ENCODE data around the gene GRID1.

GRID1 gene

DNA sequence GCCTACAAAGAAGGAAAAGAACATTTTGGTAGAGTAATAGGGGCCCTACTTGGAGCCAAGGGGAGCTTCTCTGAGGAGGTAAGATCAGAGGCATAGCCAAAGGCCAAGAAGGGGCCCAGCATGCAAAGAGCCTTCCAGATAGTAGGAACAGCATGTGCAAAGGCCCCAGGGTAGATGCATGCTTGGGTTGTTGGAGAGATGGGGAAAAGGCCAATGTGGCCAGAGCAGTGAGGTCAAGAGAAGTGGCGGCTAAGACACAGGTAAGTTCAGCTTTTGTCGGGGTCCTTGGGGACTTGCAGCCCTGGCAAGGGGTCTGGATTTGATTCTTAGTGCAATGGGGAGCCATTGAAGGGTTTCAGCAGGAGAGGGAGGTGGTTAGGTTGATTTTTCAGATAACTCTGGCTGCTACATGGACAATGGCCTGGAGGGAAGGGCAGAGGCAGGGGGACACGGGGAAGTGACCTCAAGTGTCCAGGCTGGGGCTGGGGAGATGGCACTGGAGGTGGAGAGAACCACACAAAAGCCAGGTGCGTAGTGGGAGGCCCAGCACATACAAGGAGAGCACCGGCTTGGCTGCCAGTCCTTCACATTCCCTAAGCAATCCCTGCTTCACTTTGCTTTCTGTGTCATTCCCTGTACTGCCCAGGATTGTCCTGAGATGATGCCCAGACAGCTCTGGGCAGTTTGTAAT is 16.5 kb downstream of the GRID1 start:
- no peaks in the 10 kb centered on the region for H3K9me3 ChIP-seq (ENCODE audit: insufficient read depth, low read length)
- no peak for DNase-seq (ENCODE audit: low read depth, low spot score)
- no peak overlapping the region for H3K9ac ChIP-seq (ENCODE audit: insufficient read length, low read depth)
- H3K4me3 ChIP-seq (ENCODE audit: insufficient read length, low read depth): no peak overlapping the region
- TF ChIP-seq SUZ12 (IDR thresholded peaks at IDR 0.05; ENCODE audit: extremely low read depth, insufficient read depth, insufficient read length): no peak
- no peak for TF ChIP-seq YY1 (IDR thresholded peaks at IDR 0.05; ENCODE audit: insufficient read depth, insufficient read length)
- no peak for TF ChIP-seq ZNF274 (IDR thresholded peaks at IDR 0.05; ENCODE audit: low read depth, low read length)
- no peaks in the 10 kb centered on the region for H3K36me3 ChIP-seq (ENCODE audit: insufficient read depth, insufficient read length, low read length)
- H3K27me3 ChIP-seq (ENCODE audit: insufficient read depth, insufficient read length): no peaks in the 10 kb centered on the region
- H3K4me1 ChIP-seq (ENCODE audit: insufficient read depth, insufficient read length): peaks cover 19% of the 10 kb centered on the region

GRCh38 chr10:86349474-86349873 is 17.1 kb downstream of the GRID1 start:
- H3K36me3 ChIP-seq (ENCODE audit: insufficient read depth, insufficient read length, low read length): no peaks in the 10 kb centered on the region
- no peaks in the 10 kb centered on the region for H3K9me3 ChIP-seq (ENCODE audit: insufficient read depth, low read length)
- no peak for TF ChIP-seq ZNF274 (IDR thresholded peaks at IDR 0.05; ENCODE audit: low read depth, low read length)
- no peak for TF ChIP-seq SUZ12 (IDR thresholded peaks at IDR 0.05; ENCODE audit: extremely low read depth, insufficient read depth, insufficient read length)
- no peak for TF ChIP-seq YY1 (IDR thresholded peaks at IDR 0.05; ENCODE audit: insufficient read depth, insufficient read length)

GRCh38 chr10:86348321-86349210 is 18.0 kb downstream of the GRID1 start:
- H3K27me3 ChIP-seq (ENCODE audit: insufficient read depth, insufficient read length): no peaks in the 10 kb centered on the region
- TF ChIP-seq ZNF274 (IDR thresholded peaks at IDR 0.05; ENCODE audit: low read depth, low read length) (no peak), YY1 (IDR thresholded peaks at IDR 0.05; ENCODE audit: insufficient read depth, insufficient read length) (no peak), SUZ12 (IDR thresholded peaks at IDR 0.05; ENCODE audit: extremely low read depth, insufficient read depth, insufficient read length) (no peak)
- DNase-seq (ENCODE audit: low read depth, low spot score): no peak
- no peaks in the 10 kb centered on the region for H3K9me3 ChIP-seq (ENCODE audit: insufficient read depth, low read length)
- H3K4me3 ChIP-seq (ENCODE audit: insufficient read length, low read depth): no peak overlapping the region
- peaks cover 19% of the 10 kb centered on the region for H3K4me1 ChIP-seq (ENCODE audit: insufficient read depth, insufficient read length)
- H3K36me3 ChIP-seq (ENCODE audit: insufficient read depth, insufficient read length, low read length): no peaks in the 10 kb centered on the region
- H3K9ac ChIP-seq (ENCODE audit: insufficient read length, low read depth): no peak overlapping the region

More at GRCh38 chr10:86349474-86349873, 17.1 kb downstream of the GRID1 start:
- Histone ChIP-seq H3K4me1 (ENCODE audit: insufficient read depth, insufficient read length) (peaks cover 19% of the 10 kb centered on the region), H3K27me3 (ENCODE audit: insufficient read depth, insufficient read length) (no peaks in the 10 kb centered on the region), H3K4me3 (ENCODE audit: insufficient read length, low read depth) (no peak overlapping the region), H3K9ac (ENCODE audit: insufficient read length, low read depth) (no peak overlapping the region)
- peak; percentile 52 for DNase-seq (ENCODE audit: low read depth, low spot score)

- no peak for DNase-seq (ENCODE audit: low read depth, low spot score)
- no peaks in the 10 kb centered on the region for H3K36me3 ChIP-seq (ENCODE audit: insufficient read depth, insufficient read length, low read length)
These were observed 18.7 kb downstream of the GRID1 start for GRCh38 chr10:86347856-86348255.

DNA sequence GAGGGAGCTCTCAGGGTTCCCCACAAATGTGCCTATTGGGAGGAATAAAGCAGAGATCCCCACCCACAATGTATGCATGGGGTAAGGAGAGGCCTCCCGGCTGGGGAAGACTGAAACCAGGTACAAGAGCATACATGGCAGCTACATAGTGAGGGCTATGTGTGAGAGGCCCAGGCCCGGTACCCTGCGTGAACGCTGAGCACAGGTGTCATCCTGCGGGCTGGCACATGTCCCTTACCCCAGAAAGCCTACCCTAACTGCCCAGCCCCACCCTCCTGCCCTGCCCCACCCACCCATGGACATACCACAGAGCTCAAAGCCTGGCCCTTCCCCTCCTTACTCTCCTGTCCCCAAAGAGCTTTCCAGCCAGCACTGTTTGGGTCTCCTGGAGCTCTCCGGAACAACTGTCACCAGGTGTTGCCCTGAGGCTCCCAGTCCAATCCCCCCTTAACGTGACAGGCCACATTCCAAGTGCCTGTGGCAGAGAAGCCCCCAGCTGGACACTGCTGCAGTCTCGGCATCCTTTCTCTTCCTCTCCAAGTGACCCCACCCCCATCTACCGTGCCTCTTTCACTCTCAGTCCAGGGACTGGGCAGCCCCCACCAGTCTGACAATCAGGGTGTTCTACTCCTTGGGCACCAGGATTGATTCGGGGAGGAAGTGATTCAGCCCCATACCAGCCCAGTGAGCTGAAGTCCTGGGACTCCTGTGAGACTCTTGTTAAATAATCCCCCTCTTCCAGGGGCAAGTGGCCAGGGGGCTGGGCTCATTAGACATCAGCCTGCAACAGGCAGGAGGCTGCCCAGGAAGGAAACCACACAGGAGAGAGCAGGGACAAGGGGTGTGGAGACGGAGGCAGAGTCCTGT is 19.6 kb downstream of the GRID1 start:
- peaks cover 21% of the 10 kb centered on the region for H3K4me1 ChIP-seq (ENCODE audit: insufficient read depth, insufficient read length)
- no peak overlapping the region for H3K4me3 ChIP-seq (ENCODE audit: insufficient read length, low read depth)
- no peak overlapping the region for H3K9ac ChIP-seq (ENCODE audit: insufficient read length, low read depth)
- H3K36me3 ChIP-seq (ENCODE audit: insufficient read depth, insufficient read length, low read length): no peaks in the 10 kb centered on the region
- no peaks in the 10 kb centered on the region for H3K9me3 ChIP-seq (ENCODE audit: insufficient read depth, low read length)
- no peak for TF ChIP-seq ZNF274 (IDR thresholded peaks at IDR 0.05; ENCODE audit: low read depth, low read length)
- no peak for TF ChIP-seq SUZ12 (IDR thresholded peaks at IDR 0.05; ENCODE audit: extremely low read depth, insufficient read depth, insufficient read length)
- TF ChIP-seq YY1 (IDR thresholded peaks at IDR 0.05; ENCODE audit: insufficient read depth, insufficient read length): no peak
- DNase-seq (ENCODE audit: low read depth, low spot score): no peak
- H3K27me3 ChIP-seq (ENCODE audit: insufficient read depth, insufficient read length): no peaks in the 10 kb centered on the region

More at GRCh38 chr10:86347856-86348255, 18.7 kb downstream of the GRID1 start:
- no peak for TF ChIP-seq YY1 (IDR thresholded peaks at IDR 0.05; ENCODE audit: insufficient read depth, insufficient read length)
- no peak for TF ChIP-seq SUZ12 (IDR thresholded peaks at IDR 0.05; ENCODE audit: extremely low read depth, insufficient read depth, insufficient read length)
- no peak for TF ChIP-seq ZNF274 (IDR thresholded peaks at IDR 0.05; ENCODE audit: low read depth, low read length)
- Histone ChIP-seq H3K27me3 (ENCODE audit: insufficient read depth, insufficient read length) (no peaks in the 10 kb centered on the region), H3K9ac (ENCODE audit: insufficient read length, low read depth) (no peak overlapping the region), H3K9me3 (ENCODE audit: insufficient read depth, low read length) (no peaks in the 10 kb centered on the region), H3K4me1 (ENCODE audit: insufficient read depth, insufficient read length) (peaks cover 19% of the 10 kb centered on the region), H3K4me3 (ENCODE audit: insufficient read length, low read depth) (no peak overlapping the region)

DNA sequence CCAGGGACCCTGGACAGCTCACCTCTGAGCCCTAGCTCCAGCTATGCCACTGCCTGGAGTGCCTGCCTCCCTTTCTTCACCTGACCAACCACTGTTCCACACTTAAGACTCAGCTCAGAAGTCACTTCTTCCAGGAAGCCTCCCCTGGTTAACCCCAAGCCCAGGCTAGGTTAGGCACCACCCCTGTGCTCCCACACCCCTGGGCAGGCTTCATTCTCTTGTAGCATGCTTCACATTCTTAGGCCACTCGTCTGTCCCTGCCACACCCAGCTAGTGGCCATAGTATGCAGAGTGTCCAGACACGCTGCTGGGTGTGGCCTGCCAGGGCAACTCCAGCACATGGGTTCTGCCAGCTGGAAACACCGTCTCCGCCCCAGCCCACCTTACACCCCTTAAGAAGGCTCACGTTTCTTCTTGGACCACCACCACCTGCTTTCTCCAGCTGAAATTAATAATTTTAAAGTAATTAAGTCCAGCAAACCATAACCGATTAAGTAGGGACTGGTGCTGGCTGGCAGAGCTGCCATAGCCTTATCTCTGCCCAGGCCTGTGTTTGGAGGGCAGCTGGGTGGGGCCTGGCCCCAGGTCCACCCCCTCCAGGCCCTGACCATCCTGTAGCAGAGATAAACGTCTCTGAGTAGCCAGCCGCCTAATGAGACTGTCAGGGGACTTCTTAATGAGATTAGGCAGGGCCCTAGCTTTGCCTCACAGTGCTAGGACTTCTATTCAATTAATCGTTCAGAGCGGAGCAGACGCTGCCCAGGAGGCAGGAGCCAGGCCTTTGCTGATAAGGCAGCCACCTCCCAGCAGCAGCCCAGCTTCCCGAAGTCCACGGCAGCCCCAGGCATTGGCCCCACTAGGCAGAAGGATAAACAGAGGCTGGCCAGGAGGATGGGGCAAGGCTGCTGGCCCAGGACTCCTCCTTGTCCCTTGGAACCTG is 20.5 kb downstream of the GRID1 start:
- TF ChIP-seq YY1 (IDR thresholded peaks at IDR 0.05; ENCODE audit: insufficient read depth, insufficient read length): no peak
- no peak for TF ChIP-seq ZNF274 (IDR thresholded peaks at IDR 0.05; ENCODE audit: low read depth, low read length)
- no peak for TF ChIP-seq SUZ12 (IDR thresholded peaks at IDR 0.05; ENCODE audit: extremely low read depth, insufficient read depth, insufficient read length)
- H3K36me3 ChIP-seq (ENCODE audit: insufficient read depth, insufficient read length, low read length): no peaks in the 10 kb centered on the region
- no peak for DNase-seq (ENCODE audit: low read depth, low spot score)
- H3K9me3 ChIP-seq (ENCODE audit: insufficient read depth, low read length): no peaks in the 10 kb centered on the region
- H3K4me3 ChIP-seq (ENCODE audit: insufficient read length, low read depth): no peak overlapping the region
- H3K27me3 ChIP-seq (ENCODE audit: insufficient read depth, insufficient read length): no peaks in the 10 kb centered on the region
- peaks cover 24% of the 10 kb centered on the region for H3K4me1 ChIP-seq (ENCODE audit: insufficient read depth, insufficient read length)
- no peak overlapping the region for H3K9ac ChIP-seq (ENCODE audit: insufficient read length, low read depth)
